ENCODE data around the gene SLC25A31.

- TF ChIP-seq, protein P1, sequence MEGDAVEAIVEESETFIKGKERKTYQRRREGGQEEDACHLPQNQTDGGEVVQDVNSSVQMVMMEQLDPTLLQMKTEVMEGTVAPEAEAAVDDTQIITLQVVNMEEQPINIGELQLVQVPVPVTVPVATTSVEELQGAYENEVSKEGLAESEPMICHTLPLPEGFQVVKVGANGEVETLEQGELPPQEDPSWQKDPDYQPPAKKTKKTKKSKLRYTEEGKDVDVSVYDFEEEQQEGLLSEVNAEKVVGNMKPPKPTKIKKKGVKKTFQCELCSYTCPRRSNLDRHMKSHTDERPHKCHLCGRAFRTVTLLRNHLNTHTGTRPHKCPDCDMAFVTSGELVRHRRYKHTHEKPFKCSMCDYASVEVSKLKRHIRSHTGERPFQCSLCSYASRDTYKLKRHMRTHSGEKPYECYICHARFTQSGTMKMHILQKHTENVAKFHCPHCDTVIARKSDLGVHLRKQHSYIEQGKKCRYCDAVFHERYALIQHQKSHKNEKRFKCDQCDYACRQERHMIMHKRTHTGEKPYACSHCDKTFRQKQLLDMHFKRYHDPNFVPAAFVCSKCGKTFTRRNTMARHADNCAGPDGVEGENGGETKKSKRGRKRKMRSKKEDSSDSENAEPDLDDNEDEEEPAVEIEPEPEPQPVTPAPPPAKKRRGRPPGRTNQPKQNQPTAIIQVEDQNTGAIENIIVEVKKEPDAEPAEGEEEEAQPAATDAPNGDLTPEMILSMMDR (IDR thresholded peaks at IDR 0.05), result no peak
- TF ChIP-seq POLR2A (IDR thresholded peaks at IDR 0.05), result no peak
Measured at GRCh38 chr4:127791391-127791790, 61.2 kb downstream of the SLC25A31 start.
